ENCODE measurements around the gene NUP214. TPM values are rescaled to one million over a fixed set of nuclear protein-coding genes. Genes with fewer than 3 reads are reported as not detected.

NUP214 gene
- total and polyA plus RNA-seq, 2 of the 8 experiments (the other 6 are each of a cell fraction or from before 2014, with no cell fraction given), result 28.6 to 50.2 TPM

- Histone ChIP-seq H3K23ac (ENCODE audit: insufficient read length) (no peak overlapping the region), H4K8ac (ENCODE audit: extremely low read depth, insufficient read depth, low read length) (no peak overlapping the region), H3K79me2 (ENCODE audit: control insufficient read depth in 1 of 2, insufficient read depth in 2 of 2, low read length in 2 of 2) (no peaks in the 10 kb centered on the region), H3K4me2 (ENCODE audit: insufficient read depth in 1 of 2, low read depth in 2 of 2, low read length in 2 of 2) (no peak overlapping the region), H2BK5ac (ENCODE audit: low read depth, low read length) (no peak overlapping the region), H3K4me3 (ENCODE audit: extremely low read depth in 1 of 4, insufficient read depth in 2 of 4, low read depth in 3 of 4, low read length in 4 of 4) (no peak overlapping the region), H2AFZ (ENCODE audit: low read length) (no peak overlapping the region), H3K27me3 (replicated peaks in 1 of 4; ENCODE audit: control insufficient read depth in 3 of 4, extremely low read depth in 1 of 4, insufficient read depth in 3 of 4, low read length in 3 of 4) (no peaks in the 10 kb centered on the region), H3K27ac (ENCODE audit: low read depth, low read length) (no peak overlapping the region), H2AK5ac (ENCODE audit: low read depth, low read length) (no peak overlapping the region), H4K91ac (replicated peaks; ENCODE audit: insufficient read length, low read length) (no peak overlapping the region), H3K79me1 (ENCODE audit: low read depth, low read length) (no peaks in the 10 kb centered on the region), H3K14ac (ENCODE audit: insufficient read length) (no peak overlapping the region), H3K4me1 (replicated peaks in 1 of 4; ENCODE audit: control insufficient read depth in 3 of 4, insufficient read depth in 4 of 4, low read length in 3 of 4) (no peaks in the 10 kb centered on the region; a peak in 1 of 7 replicates), H2BK120ac (replicated peaks; ENCODE audit: low read depth, low read length) (no peak overlapping the region), H2BK15ac (ENCODE audit: low read length) (no peak overlapping the region), H4K20me1 (replicated peaks in 1 of 2; ENCODE audit: control insufficient read depth in 1 of 2, insufficient read depth in 2 of 2, low read length in 2 of 2) (no peaks in the 10 kb centered on the region), H3K56ac (replicated peaks; ENCODE audit: insufficient read length, low read depth, low read length) (no peak overlapping the region), H3K4ac (replicated peaks; ENCODE audit: insufficient read length, low read depth, low read length) (no peak overlapping the region), H3K9me3 (ENCODE audit: insufficient read depth in 2 of 2, low read depth in 1 of 2, low read length in 1 of 2) (no peaks in the 10 kb centered on the region), H3K23me2 (ENCODE audit: low read depth, low read length) (no peaks in the 10 kb centered on the region), H4K5ac (ENCODE audit: insufficient read length, low read depth, low read length) (no peak overlapping the region), H3K9ac (replicated peaks in 1 of 4; ENCODE audit: extremely low read depth in 1 of 4, low read depth in 3 of 4, low read length in 3 of 4) (no peak overlapping the region), H3K18ac (ENCODE audit: extremely low read depth, low read length) (no peak overlapping the region), H2BK12ac (ENCODE audit: low read depth, low read length) (no peak overlapping the region), H3K36me3 (ENCODE audit: control insufficient read depth in 2 of 4, insufficient read depth in 4 of 4, low read length in 3 of 4) (no peaks in the 10 kb centered on the region), H2BK20ac (ENCODE audit: low read length) (no peak overlapping the region)
- ChIA-PET POLR2A (ENCODE audit: partially characterized antibody) (interaction anchor here (1.7 kb wide), 1 partner anchor 44 kb away, joined by 6 read pairs; the partner anchor contains the start of gene NUP214), CTCF (ENCODE audit: partially characterized antibody) (interaction anchor here (5.6 to 8.5 kb wide), 2 partner anchors 14 to 23 kb away, joined by 24 to 54 read pairs; partner anchors contain the start of gene AIF1L)
- FAIRE-seq (no peak), DNase-seq (ENCODE audit: low read depth in 1 of 2, low spot score in 2 of 2) (no peak)
- WGBS, 2 experiments (ENCODE audit: extremely low coverage in 1 of 2, insufficient coverage in 1 of 2, insufficient read length in 1 of 2, insufficient replicate concordance in 2 of 2, low coverage in 1 of 2, low lambda C conversion rate in 2 of 2, missing lambda C conversion rate in 1 of 2), result 88% methylated on average over 9 of the region's 9 CpGs; no CpG with 5 or more reads in 1 of the 2 experiments
- no peak for TF ChIP-seq ASH2L (IDR thresholded peaks at IDR 0.05; ENCODE audit: low read length)
- TF ChIP-seq GABPA (IDR thresholded peaks at IDR 0.05; ENCODE audit: borderline replicate concordance, insufficient read depth, low read length), result no peak
- TF ChIP-seq SRF (IDR thresholded peaks at IDR 0.05; ENCODE audit: low read depth, low read length), result no peak
- no peak for TF ChIP-seq EGR1 (IDR thresholded peaks at IDR 0.05; ENCODE audit: borderline replicate concordance, low read depth, low read length)
- TF ChIP-seq RFX5 (IDR thresholded peaks at IDR 0.05; ENCODE audit: borderline replicate concordance, low read depth, low read length), result no peak
- no peak for TF ChIP-seq SIN3A (conservative IDR thresholded peaks at IDR 0.05 in 1 of 2, IDR thresholded peaks at IDR 0.05 in 1 of 2; ENCODE audit: low read depth in 1 of 2, low read length in 2 of 2)
- TF ChIP-seq TAF1 (IDR thresholded peaks at IDR 0.05; ENCODE audit: low read depth, low read length), result no peak
- TF ChIP-seq E2F6 (IDR thresholded peaks at IDR 0.05), result no peak
- TF ChIP-seq POLR2A (IDR thresholded peaks at IDR 0.05; ENCODE audit: control extremely low read depth in 1 of 2, low read depth in 2 of 2, low read length in 2 of 2), result no peak
- no peak for TF ChIP-seq SIRT6 (IDR thresholded peaks at IDR 0.05; ENCODE audit: low read length)
- no peak for TF ChIP-seq SP2 (IDR thresholded peaks at IDR 0.05; ENCODE audit: low read length)
- no peak for TF ChIP-seq RBBP5 (IDR thresholded peaks at IDR 0.05; ENCODE audit: borderline replicate concordance, low read depth, low read length)
- no peak for TF ChIP-seq HDAC2 (IDR thresholded peaks at IDR 0.05; ENCODE audit: borderline replicate concordance in 1 of 2, low read depth in 2 of 2, low read length in 2 of 2)
- TF ChIP-seq RNF2 (IDR thresholded peaks at IDR 0.05; ENCODE audit: borderline replicate concordance, low read depth, low read length, missing control alignments, poor library complexity, severe bottlenecking), result no peak
These were observed 44.8 kb upstream of the NUP214 start for GRCh38 chr9:131080589-131080988.

Measured in H1 (cell line).